ENCODE measurements around the gene MIB1. TPM values are rescaled to one million over a fixed set of nuclear protein-coding genes. Genes with fewer than 3 reads are reported as not detected.

MIB1 gene
- total RNA-seq, 1 experiment from 2014 or later: 56.1 TPM

DNA sequence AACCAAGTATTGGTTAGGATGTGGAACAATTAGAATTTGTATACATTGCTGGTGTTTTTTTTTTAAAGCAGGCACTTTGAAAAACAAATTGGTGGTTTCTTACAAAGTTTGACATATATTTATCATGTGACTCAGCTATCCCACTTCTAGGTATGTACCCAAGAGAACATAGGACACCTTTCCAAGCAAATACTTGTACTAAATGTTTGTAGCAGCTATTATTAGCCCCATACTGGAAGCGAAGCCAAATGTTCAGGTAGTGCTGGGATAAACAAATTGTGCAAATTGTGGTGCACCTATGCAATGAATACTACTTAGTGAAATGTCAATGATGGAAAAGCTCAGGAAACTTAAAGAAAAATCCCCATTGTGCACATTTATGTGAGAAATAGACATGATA lies 101.0 kb downstream of the MIB1 start:
- intact Hi-C loops (cut with micrococcal nuclease): no loop called here
- H3K27me3 ChIP-seq (ENCODE audit: insufficient read depth, low read length): no peaks in the 10 kb centered on the region
- BruUV-seq (replicated peaks): no TSS peak
- ATAC-seq (no peak), DNase-seq (ENCODE audit: low read depth, low spot score) (no peak)
- no peaks in the 10 kb centered on the region for H3K79me2 ChIP-seq (ENCODE audit: insufficient read depth, low read length)
- H3K36me3 ChIP-seq (ENCODE audit: control insufficient read depth in 1 of 2, insufficient read depth in 2 of 2, low read length in 2 of 2): peaks cover 0 to 5% of the 10 kb centered on the region in 2 experiments; a peak in 1 of 4 replicates
- no peak overlapping the region for H2AFZ ChIP-seq (ENCODE audit: low read depth, low read length, poor library complexity, severe bottlenecking)
- no peaks in the 10 kb centered on the region for H3K9me2 ChIP-seq (ENCODE audit: insufficient read depth)
- RAD21 ChIA-PET (ENCODE audit: low non-redundant PET in 1 of 2, low total read pairs in 2 of 2, uncharacterized antibody in 2 of 2, unreplicated experiment in 2 of 2): no interaction called here
- H3K9ac ChIP-seq (ENCODE audit: low read length): no peak overlapping the region
- H3K4me1 ChIP-seq (ENCODE audit: control insufficient read depth in 1 of 2, insufficient read depth in 2 of 2, low read length in 2 of 2): no peaks in the 10 kb centered on the region
- no peak overlapping the region for H3K27ac ChIP-seq (ENCODE audit: low read depth, low read length)
- no peak overlapping the region for H3K4me3 ChIP-seq (replicated peaks in 1 of 2; ENCODE audit: low read depth in 1 of 2, low read length in 2 of 2)
- no peaks in the 10 kb centered on the region for H3K9me3 ChIP-seq (ENCODE audit: control insufficient read depth in 1 of 2, insufficient read depth in 1 of 2, low read depth in 1 of 2, low read length in 2 of 2)
- TF ChIP-seq EGR1 (IDR thresholded peaks at IDR 0.05; ENCODE audit: low read depth): no peak
- no peak for TF ChIP-seq ELF1 (IDR thresholded peaks at IDR 0.05; ENCODE audit: borderline replicate concordance, low read depth)
- no peak for TF ChIP-seq EZH2 (IDR thresholded peaks at IDR 0.05)
- TF ChIP-seq FOSL1 (IDR thresholded peaks at IDR 0.05; ENCODE audit: low read depth): no peak
- TF ChIP-seq RAD21 (IDR thresholded peaks at IDR 0.05; ENCODE audit: low read depth): no peak
- TF ChIP-seq, protein P1, sequence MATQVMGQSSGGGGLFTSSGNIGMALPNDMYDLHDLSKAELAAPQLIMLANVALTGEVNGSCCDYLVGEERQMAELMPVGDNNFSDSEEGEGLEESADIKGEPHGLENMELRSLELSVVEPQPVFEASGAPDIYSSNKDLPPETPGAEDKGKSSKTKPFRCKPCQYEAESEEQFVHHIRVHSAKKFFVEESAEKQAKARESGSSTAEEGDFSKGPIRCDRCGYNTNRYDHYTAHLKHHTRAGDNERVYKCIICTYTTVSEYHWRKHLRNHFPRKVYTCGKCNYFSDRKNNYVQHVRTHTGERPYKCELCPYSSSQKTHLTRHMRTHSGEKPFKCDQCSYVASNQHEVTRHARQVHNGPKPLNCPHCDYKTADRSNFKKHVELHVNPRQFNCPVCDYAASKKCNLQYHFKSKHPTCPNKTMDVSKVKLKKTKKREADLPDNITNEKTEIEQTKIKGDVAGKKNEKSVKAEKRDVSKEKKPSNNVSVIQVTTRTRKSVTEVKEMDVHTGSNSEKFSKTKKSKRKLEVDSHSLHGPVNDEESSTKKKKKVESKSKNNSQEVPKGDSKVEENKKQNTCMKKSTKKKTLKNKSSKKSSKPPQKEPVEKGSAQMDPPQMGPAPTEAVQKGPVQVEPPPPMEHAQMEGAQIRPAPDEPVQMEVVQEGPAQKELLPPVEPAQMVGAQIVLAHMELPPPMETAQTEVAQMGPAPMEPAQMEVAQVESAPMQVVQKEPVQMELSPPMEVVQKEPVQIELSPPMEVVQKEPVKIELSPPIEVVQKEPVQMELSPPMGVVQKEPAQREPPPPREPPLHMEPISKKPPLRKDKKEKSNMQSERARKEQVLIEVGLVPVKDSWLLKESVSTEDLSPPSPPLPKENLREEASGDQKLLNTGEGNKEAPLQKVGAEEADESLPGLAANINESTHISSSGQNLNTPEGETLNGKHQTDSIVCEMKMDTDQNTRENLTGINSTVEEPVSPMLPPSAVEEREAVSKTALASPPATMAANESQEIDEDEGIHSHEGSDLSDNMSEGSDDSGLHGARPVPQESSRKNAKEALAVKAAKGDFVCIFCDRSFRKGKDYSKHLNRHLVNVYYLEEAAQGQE (IDR thresholded peaks at IDR 0.05; ENCODE audit: low read depth): no peak
- no peak for TF ChIP-seq POLR2AphosphoS5 (IDR thresholded peaks at IDR 0.05; ENCODE audit: low read depth, low read length)
- no peak for TF ChIP-seq SIN3A (IDR thresholded peaks at IDR 0.05; ENCODE audit: low read depth)
- no peak for TF ChIP-seq YY1 (IDR thresholded peaks at IDR 0.05; ENCODE audit: extremely low read depth, insufficient replicate concordance, low read depth, low read length)
- TF ChIP-seq, protein P2, sequence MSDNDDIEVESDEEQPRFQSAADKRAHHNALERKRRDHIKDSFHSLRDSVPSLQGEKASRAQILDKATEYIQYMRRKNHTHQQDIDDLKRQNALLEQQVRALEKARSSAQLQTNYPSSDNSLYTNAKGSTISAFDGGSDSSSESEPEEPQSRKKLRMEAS (IDR thresholded peaks at IDR 0.05): no peak
- no peak for TF ChIP-seq EZH2phosphoT487 (IDR thresholded peaks at IDR 0.05; ENCODE audit: borderline replicate concordance)
- CTCF ChIA-PET: interaction anchor here (1.7 kb wide), 1 partner anchor 8 kb away, joined by 3 read pairs; no protein-coding TSS in a partner anchor
- POLR2A ChIA-PET: no interaction called here
- H4K20me1 ChIP-seq (ENCODE audit: insufficient read depth): no peaks in the 10 kb centered on the region
- no peak overlapping the region for H3K4me2 ChIP-seq (ENCODE audit: low read length)

All from HCT116 (cell line).